Measurements from ENCODE around the gene COX10.
A peak's percentile ranks its signal among the peaks of the same experiment; 100 is the strongest.

Gene COX10

DNA sequence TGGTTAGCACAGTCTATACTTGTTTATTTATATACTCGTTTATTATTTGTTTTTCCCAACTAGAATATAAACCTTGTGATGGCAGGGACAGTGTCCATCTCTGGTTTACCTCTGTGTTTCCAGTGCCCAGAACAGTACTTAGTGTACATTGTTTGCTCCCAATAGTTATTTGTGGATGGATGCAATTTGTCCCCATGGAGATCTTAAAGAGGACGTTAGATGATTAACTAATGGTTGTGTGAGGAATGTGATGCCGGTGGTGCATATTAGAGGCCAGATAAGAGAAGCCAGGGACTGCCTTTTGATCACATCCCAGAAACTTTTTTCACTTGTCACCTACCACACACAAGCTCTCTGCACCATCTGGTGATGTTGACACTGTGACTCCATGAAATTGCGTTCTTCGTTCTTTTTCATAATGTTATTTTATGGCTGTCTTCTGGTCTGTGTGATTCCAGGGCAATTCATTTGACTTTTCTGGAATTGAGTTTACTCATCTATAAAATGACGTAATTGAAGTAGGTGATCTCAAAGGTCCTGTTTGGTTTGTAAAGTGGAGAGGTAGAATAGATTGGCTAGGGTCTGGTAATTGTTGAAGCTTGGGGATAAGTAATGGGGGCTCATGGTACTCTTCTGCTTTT lies 1.2 kb downstream of the COX10 start:
- no peak for DNase-seq

DNA sequence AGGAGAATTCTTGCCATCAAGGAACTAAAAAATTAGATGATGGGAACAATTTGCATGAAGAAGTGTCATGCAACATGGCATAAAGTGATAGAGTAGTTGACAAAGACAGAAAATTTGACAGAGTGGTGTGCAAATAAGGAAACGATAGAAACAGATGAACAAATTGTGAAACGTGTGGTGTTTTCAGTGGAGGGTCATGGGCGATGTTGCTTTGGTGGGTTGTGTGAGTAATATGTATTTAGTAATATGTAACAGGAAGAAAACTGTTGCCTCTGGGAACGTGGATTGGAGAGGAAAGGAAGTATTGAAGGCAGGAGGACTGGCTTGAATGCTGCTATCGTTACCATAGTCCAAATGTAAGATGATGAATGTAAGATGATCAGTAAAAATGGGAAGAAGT lies 3.6 kb downstream of the COX10 start:
- DNase-seq, result no peak

DNA sequence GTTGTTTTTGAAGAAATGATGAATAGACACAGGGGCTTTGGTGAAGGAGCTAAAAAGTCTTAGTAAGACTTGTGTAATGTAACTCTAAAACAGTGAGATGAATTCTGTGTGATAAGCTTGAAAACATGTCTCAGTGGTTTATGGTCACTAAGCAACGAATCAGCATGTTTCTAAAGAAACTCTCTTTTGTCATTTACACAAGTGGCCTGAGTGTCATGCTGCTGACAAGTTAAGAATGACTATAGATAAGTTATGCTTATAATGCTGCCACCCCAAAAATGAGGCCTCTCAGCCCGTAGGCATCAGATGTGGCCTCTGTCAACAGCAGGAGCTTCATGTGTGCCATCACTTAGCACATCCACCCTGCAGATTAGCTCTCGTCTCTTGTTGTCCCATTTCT lies 8.7 kb downstream of the COX10 start:
- peak in 1 of 5 experiments; percentile 91 for DNase-seq

DNA sequence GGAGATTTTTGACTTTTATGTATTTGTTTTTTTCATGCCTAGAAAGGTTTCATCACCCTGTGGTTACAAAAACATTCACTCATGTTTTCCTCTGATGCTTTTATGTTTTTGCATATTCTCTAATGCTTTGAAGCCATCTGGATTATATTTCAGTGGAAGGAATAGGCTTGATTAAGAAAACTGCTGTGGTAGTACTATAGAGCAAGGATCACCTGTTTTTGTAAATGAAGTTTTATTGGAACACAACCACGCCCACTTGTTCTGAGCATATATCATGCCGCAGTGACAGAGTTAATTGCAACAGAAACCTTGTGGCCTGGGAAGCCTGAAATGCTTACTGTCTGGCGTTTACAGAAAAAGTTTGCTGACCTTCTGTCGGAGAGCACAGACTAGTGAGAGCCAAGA lies 11.5 kb downstream of the COX10 start:
- DNase-seq, result no peak

DNA sequence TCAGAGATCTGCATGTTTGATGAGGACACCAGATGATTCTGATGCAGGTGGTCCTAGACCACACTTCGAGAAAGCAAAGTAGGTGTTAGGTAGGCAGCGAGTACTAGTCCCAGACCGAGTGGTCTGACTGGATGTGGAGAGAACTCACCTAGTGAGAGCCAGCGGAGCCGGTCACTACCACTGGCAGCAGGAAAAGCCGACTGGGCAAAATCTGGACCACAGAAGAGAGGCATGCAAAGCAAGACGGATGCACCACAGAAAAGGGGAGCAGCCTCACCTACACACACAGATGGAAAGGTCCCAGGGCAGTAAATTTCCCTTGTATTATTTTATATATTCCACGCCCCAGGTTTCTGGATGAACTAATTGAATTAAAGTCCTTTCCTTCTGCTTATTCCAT lies 13.5 kb downstream of the COX10 start:
- no peak for DNase-seq

DNA sequence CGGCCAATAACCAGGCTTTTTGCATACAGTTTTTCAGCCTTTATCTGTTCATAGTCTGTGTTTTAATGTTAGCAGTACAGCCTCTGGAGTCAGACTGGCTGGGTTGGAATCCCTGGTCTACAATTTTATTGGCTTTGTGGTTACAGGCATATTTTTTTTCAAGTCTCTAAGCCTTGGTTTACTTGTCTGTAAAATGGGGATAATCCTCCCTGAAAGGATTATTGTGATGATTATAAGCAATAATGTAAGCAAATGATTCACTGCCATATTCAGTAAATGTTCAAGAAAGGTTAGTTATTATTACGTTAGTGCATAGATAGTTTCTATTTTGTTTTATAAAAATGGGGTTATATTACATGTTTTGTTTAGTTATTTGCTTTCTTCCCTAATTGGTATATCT lies 15.7 kb downstream of the COX10 start:
- DNase-seq, result no peak

DNA sequence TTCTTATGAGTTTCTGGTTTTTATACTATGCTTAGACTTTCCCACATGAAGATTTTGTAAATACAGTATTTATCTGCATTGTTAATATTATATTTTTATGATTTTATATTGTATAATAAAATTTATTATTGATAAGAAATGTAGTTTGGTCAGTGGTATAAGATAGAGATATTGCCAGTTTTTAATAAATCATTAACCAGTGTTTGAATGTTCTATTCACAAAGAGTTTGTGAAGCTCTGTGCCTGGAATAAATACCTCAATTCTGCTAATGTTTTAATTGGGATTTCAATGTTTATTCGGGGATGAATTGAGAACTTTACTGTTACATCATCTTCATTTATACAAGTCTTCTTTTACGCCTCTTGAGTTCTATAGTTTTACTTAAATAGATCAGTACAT lies 16.9 kb downstream of the COX10 start:
- no peak for DNase-seq

DNA sequence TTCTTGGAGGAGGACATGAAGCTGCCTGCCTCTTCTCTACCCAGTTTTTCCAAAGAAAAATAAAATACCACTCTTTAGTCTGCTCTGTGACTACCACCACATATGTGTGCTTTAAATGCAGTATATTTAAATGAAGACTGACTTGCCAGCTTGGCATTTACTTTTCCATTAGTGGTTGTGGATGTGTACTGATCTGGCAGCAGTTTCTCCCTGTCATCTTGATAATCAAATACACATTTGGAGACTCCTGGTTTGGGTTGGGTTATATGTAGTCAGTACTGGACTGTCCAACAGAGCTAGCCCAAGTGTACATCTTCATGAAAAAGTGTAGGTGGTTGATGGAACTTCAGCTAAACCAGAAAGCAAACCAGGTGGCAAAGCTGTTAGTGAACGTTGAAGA lies 19.9 kb downstream of the COX10 start:
- DNase-seq, result no peak

DNA sequence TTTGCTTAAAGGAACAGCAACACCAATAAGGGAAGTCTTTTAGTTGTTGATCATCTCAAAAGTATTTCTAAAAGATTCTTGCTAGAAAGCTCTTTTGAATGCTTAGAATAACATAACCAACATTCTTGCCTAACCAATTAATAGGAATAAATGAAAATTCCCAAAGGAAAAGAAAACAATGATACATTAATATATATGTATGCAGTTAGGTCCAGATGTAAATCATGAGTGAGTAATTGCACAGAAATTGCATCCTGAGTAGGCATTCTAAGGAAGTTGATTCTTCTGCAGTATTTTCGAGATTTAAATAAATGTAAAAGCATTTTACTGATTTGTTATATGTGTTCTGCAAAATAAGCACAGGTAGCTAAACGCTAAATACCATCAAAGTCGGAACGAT lies 22.1 kb downstream of the COX10 start:
- DNase-seq, result no peak

DNA sequence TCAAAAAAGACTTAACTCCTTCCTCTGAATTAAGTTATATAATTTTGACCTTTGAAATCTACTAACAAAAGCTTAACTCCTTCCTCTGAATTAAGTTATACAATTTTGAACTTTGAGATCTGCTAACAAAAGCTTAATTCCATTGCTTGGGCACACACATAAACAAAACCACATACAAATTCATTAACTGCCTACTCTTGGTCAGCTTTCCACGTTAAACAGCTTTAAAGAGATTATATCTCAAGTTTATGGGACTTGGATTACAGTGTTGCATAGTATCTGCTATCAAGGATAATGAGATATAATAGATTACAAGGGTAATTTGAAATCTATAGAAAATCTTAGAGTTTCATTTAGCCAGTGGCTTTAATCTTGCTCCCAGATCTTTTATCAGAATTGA lies 23.5 kb downstream of the COX10 start:
- DNase-seq, result no peak

DNA sequence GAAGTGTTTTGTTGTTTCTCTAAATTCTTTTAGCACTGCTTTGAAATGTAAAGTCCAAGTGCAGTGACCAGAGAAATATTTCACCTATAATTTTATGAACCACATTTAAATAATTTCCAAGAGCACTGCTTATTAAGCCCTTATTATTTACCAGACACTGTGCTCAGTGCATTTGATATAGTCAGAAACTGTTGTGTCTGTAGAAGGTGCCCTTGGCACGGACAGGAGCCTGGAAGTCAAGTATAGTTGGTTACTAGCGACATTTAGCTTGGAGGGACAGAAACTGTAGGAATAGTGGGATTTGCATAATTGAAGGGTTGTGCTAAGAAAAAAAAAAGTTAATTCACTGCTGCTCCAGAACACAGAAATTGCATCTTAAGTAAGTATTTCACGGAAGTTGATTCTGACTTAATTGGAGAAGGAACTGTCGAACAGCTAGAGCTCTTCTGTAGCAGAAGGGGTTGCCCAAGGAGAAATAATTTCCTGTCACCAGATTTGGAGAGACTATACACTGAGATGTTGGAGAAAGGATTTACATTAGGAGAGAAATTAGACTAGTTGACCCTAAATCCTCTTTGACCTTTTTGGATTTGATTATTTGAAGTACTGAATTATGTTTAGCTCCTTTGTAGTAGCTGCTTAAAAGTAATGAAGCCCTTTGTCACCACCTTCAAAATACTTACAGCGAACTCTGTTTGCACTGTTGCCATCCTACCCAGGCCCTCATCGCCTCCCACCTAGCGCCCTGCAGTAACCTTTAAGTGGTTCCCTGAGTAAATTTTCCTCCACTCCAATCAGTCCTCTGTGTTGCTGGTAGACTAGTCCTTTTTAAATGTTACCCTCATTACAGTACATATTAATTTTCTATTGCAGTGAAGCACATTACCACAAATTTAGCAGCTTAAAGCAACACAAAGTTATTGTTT lies 25.6 kb downstream of the COX10 start:
- DNase-seq, result no peak

DNA sequence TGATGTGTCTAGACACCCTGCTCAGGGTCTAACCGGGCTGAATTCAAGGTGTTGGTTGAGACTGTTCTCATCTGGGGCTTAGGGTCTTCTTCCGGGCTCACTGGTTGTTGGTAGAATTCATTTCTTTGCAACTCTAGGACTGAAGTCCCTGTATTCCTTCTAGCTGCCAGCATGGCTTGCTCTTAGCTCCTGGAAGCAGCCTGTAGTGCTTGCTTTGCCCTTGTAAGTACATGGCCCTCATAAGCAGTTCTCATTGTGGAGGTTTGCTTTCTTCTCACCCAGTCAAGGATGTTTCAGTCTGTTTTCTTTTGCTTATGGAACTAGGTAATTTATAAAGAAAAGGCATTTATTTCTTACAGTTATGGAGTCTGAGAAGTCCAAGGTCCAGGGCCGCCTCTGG lies 26.3 kb downstream of the COX10 start:
- no peak for DNase-seq

DNA sequence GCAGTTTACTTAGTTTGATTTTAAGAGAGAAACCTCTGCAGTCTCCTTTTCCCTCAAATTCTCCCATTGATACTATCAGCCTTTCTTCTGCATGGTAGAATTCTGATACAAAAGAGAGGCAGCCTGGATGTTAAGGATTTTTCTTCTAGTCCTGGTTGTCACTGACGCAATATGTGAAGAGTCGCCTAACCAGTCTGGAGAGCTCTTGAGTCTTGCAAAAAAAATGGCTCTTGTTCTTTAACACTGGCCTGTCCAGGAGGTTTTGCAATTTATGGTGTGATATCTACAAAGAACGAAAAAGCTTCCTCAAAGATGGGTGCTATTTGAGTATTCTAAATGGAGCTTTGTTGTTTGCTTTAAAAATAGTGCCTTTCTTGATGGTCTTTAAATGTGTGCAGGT lies 28.9 kb downstream of the COX10 start:
- DNase-seq, result no peak

DNA sequence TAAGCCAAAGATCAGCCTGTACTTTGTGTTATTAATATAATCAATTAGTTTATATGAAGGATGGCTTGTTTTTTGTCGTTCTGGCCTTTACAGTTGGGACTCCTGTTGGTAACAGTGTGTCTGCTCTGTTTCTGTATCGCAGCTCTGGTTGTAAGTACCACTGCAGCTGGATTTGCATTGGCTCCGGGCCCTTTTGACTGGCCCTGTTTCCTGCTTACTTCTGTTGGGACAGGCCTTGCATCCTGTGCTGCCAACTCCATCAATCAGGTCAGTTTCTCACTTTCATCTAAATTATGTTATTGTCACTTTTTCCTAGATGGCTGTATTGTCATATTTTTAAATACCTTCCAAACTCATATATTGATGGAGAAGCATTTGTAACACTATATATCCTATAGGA lies 32.7 kb downstream of the COX10 start:
- no peak for DNase-seq

DNA sequence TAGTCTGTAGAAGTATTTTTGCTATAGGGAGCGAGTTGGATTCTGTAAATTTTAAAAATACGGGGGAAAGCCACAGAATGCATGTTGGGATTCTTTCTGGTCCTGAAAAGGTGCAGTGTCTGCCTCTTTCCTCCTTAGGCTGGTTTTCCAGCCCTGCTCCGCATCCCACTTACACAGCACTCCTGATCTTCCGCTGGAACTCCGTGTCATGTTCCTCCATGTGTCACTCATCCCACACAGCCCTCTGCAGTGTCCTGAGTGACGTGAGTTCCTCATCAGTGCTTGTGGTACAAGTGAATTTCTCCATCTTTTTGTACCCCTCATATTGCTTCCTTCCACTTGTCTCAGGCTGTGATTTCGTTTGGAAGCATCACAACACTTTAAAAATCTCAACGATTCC lies 34.5 kb downstream of the COX10 start:
- no peak for DNase-seq

DNA sequence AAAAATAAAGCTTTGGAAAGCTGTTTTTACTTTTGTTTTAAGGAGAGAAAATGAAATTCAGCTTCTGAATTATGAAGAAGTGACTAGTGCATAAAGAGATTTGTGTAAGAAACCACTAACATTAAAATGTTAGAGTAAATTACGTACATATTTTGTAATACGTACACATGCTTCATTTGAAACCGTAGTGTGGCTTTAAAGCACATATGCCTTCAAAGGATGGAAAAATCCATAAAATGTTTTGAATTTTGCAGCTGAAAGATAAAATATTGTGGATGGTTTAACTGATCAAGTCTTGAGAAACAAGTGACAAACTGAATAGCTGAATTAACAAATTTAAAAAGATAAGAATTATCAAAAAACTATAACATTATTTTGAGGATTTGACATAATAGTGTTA lies 35.4 kb downstream of the COX10 start:
- DNase-seq, result no peak

DNA sequence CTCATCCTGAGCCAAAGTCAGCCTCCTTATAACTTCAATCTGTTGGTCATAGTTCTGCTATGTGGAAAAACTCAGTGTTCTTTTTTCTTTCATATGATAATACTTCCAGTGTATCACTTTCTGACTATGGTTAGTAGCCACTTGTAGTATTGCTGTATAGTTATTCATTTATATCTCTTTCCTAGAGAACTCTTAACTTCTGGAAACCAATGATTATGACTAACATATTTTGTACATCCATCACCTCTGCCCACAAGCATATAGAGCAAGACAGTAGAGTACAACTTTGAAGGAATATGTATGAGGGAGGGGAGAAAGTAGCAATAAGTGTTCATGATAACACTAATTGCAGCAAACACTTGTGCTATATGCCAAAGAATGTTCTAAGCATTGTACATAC lies 38.6 kb downstream of the COX10 start:
- no peak for DNase-seq

DNA sequence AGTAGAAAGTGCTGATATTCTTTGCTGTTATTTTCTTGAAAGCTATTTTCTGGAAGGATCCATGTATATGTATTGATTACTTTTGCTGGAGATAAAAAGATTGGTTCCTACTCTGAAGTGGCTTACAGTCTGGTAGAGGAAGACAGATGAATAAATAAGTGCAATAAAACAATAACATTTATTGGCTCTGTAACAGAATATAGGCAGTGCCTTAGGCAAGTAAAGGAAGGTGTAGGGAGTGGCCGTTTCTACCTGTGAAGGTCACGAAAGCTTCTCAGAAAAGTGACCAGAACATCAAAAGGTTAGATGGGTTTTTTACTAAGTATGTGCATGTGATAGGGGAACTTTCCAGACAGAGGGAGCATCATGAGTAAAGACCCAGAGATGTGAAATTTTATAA lies 43.1 kb downstream of the COX10 start:
- DNase-seq, result no peak

DNA sequence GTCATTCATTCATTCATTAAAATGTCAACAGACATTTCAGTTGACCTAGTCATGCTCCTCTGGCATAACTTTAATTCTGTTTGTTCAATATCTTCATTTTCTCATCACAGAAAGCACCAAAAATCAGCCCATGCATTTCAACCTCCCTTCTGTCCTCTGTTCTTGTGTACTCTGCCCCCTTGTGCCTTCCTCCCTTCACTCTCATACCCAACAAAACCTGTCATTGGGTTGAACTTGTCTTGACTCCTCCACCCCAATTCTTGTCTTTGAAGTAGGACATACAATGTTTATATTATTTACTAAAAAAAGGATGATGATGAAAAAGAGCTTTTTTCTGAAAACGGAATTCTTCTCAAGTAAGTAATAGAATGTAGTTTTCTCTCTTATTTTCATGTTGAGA lies 43.8 kb downstream of the COX10 start:
- DNase-seq, result peak in 1 of 5 experiments; percentile 44

DNA sequence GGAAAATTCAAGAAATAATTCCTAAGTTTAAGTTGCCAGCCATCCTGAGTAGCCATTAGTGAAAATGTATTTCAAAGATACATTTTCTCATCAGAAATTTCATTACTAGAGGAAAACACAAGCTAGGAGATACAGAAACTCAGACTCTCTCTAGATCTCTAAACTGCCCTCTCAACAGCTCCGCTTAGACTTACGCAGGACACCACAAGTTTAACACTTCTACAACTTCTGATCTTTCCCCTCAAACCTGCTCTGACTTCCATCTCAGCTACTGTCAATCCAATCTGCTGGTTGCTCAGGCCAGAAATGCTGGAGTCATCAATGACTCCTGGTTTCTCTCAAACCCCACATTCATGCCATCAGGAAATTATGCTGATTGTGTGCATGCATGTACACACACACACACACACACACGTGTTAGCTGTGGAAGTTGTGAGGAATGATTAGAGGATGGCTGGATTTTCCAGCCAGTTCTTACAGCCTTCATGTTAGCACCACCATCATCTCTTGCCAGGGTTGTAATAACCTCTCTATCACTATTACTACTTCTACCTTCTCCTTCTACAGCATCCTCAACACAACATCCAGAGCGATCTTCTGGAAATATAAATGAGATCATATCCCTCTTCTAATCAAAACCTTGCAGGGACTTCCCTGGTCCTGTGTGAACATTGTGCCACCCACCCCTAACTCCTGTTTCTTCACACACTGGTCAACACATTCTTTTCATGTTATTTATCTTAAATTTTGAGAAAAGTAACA lies 47.1 kb downstream of the COX10 start:
- no peak for DNase-seq

DNA sequence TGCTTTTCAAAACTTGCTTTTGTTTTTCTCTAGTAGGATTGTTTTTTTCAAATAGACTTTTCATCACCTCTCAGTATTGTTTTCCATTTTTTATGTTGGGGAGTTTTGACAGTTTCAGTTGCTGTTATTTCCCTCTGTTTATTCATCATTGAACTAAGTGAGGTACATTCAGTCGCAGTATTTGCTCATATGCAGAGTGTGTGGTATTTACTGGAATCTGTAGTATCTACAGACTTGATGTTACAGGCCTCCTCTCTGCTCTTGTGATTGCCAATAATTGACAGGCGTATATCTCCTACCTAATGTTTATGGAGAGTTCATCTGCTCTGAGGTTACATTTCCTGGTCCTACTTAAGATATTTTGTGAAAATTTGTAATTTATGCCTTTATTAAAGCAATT lies 49.6 kb downstream of the COX10 start:
- peak in 1 of 5 experiments; percentile 88 for DNase-seq

DNA sequence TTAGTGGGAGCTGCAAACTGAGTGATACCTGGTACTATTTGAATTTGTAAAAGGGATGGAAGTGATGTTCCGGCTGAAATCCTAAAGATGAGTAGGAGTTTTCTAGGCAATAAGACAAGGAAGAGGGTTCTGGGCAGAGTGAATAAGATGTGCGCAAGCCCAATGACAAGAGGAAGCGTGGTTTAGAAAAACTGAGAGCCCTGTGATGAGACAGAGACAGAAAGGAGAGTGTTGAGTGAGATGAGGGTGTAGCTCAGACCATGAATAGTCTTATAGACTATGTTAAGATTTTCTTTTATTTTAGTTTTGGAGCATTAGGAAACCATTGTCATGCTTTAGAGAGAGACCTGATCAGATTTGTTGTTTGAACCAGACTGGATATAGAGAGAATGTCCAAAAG lies 50.2 kb downstream of the COX10 start:
- DNase-seq, result peak in 1 of 5 experiments; percentile 71

DNA sequence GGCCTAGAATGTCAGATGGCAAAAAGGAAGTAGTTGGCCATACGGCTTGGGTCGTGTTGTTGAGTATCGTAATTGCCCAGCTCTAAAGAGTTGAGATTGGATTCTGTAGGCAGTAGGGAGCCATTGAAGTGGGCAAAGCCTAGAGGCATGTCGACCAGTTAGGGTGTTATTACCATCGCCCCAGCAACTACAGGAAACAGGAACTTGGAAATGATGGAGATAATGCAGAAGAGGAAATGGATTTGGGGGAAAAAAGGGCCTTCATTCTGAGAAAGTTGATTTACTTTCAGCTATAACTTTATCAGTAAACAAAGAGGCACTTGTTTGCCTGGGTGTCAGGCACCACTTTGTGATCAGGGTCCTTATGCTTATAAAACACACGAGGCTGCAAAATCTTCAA lies 52.6 kb downstream of the COX10 start:
- no peak for DNase-seq

Measured in T-helper 2 cell (primary cell).